Activated CD4-positive, alpha-beta T cell treated with anti-CD3 and anti-CD28 coated beads for 36 hours (primary cell): ENCODE measurements around the gene SIM2. TPM values are rescaled to one million over a fixed set of nuclear protein-coding genes. Genes with fewer than 3 reads are reported as not detected.

ENCODE experiments used
- ATAC-seq: fragments of 200-7000 bp; cut with Tn5 transposase; one replicate; pipeline ENCODE4 v1.10.0; 2021; ENCODE audit warnings: mild to moderate bottlenecking, moderate library complexity
- CTCF ChIA-PET: fragments of 350-600 bp; sonication (Branson Sonifier 250); formaldehyde crosslinking; loops from one replicate; lab custom pipeline; 2021; ENCODE audit warnings: antibody characterized with exemption; lab: Charles Lee
- POLR2A ChIA-PET: fragments of 350-600 bp; sonication (Branson Sonifier 250); formaldehyde crosslinking; loops from one replicate; lab custom pipeline; 2021; ENCODE audit warnings: antibody characterized with exemption, inconsistent platforms; lab: Charles Lee
- DNase-seq: peaks from one replicate; pipeline ENCODE4 v3.0.0-alpha.2; 2020
- H3K27ac Mint-ChIP-seq: one replicate; pipeline ENCODE4 v1.8.0; 2021; ENCODE audit warnings: mixed read lengths
- H3K27me3 Mint-ChIP-seq: one replicate; pipeline ENCODE4 v1.8.0; 2021; ENCODE audit warnings: mixed read lengths
- H3K36me3 Mint-ChIP-seq: one replicate; pipeline ENCODE4 v1.8.0; 2021; ENCODE audit warnings: low read depth, mixed read lengths
- H3K4me1 Mint-ChIP-seq: one replicate; pipeline ENCODE4 v1.8.0; 2021; ENCODE audit warnings: mixed read lengths
- H3K4me3 Mint-ChIP-seq: one replicate; pipeline ENCODE4 v1.8.0; 2021; ENCODE audit warnings: mild to moderate bottlenecking, moderate library complexity, mixed read lengths
- H3K9me3 Mint-ChIP-seq: one replicate; pipeline ENCODE4 v1.8.0; 2021; ENCODE audit warnings: low read depth, mixed read lengths
- intact Hi-C, 2 experiments: fragments of 100-400 bp; cut with DNase I in 1 of 2; cut with micrococcal nuclease in 1 of 2; formaldehyde crosslinking; loops; one replicate each; pipeline versions ENCODE4 v1.14.2 to v1.15.1; 2022 to 2024; cut with DNase I, micrococcal nuclease
- total RNA-seq, 2 experiments: library from RNA; stranded (reverse); gene quantifications; one replicate each; pipeline ENCODE4 v1.2.3, GENCODE V29; 2021

Gene SIM2
- total RNA-seq, 2 experiments from 2014 or later = 2.0 to 2.4 TPM

- CTCF ChIA-PET = interaction anchor here (0.5 to 1.6 kb wide), 5 partner anchors 11 to 500 kb away, joined by 3 to 5 read pairs (median 4); no protein-coding TSS in a partner anchor
- intact Hi-C loops = no loop called here
- ATAC-seq (no peak), DNase-seq (no peak)
- H3K36me3 Mint-ChIP-seq = no peaks in the 10 kb centered on the region
- H3K27ac Mint-ChIP-seq = no peak overlapping the region
- H3K9me3 Mint-ChIP-seq = no peaks in the 10 kb centered on the region
- POLR2A ChIA-PET = no interaction called here
- H3K4me1 Mint-ChIP-seq = no peaks in the 10 kb centered on the region
- H3K27me3 Mint-ChIP-seq = peaks cover 16% of the 10 kb centered on the region
- no peak overlapping the region for H3K4me3 Mint-ChIP-seq
Observed at GRCh38 chr21:36722370-36723368, 23.8 kb downstream of the SIM2 start.

DNA sequence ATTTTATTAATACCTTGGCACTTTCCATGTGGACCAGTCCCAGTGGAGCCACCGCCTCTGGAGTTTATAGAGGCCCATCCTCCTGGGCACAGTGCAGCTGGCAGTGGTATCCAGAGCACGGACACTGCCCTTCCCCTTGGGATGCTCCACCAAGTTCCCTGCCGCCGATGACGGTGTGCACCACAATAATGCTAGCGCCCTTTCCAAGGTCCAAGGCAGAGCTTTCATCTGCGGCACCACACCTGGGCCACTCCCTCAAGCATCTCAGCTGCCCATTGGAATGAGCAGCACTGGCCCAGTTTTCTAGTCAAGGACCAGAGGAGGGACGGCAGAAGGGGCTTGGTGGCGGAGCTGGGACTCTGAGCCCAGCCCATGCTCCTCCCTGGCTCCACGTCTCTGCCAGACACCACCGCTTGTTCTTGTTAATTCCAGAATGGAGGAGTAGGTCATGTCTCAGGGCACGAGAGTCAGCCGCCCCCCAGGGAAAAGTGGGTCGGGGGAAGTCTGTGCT is 24.5 kb downstream of the SIM2 start:
- intact Hi-C loops = no loop called here
- Mint-ChIP-seq H3K4me3 (no peak overlapping the region), H3K4me1 (no peaks in the 10 kb centered on the region), H3K27ac (no peak overlapping the region), H3K36me3 (no peaks in the 10 kb centered on the region), H3K9me3 (no peaks in the 10 kb centered on the region), H3K27me3 (peaks cover 14% of the 10 kb centered on the region)
- ChIA-PET POLR2A (no interaction called here), CTCF (interaction anchor here (0.7 to 1.6 kb wide), 3 partner anchors 10 to 501 kb away, joined by 3 to 5 read pairs (median 4); no protein-coding TSS in a partner anchor)
- DNase-seq (no peak), ATAC-seq (no peak)

- POLR2A ChIA-PET = no interaction called here
- intact Hi-C loops = no loop called here
Observed at GRCh38 chr21:36724660-36725059, 25.7 kb downstream of the SIM2 start.

DNA sequence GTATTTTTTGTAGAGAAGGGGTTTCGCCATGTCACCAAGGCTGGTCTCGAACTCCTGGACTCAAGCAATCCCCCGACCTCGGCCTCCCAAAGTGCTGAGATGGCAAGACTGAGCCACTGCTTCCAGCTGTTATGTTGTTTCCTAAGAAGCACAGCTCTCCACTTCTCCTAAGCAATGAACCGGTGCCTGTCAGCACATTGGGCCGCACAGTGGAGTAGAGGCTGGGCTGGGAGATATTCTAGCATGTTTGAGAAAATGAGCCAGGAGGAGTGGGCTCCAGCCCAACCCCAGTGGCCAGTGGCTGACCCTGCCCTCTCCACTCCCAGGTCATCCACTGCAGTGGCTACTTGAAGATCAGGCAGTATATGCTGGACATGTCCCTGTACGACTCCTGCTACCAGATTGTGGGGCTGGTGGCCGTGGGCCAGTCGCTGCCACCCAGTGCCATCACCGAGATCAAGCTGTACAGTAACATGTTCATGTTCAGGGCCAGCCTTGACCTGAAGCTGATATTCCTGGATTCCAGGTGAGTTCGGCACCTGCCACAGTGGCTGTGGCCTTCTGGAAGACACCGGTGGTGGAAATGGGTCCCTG is 27.0 kb downstream of the SIM2 start:
- Mint-ChIP-seq H3K9me3 (no peaks in the 10 kb centered on the region), H3K27me3 (peaks cover 14% of the 10 kb centered on the region), H3K27ac (no peak overlapping the region), H3K4me3 (no peak overlapping the region), H3K4me1 (no peaks in the 10 kb centered on the region), H3K36me3 (no peaks in the 10 kb centered on the region)
- no peak for DNase-seq
- ATAC-seq = no peak
- intact Hi-C loops = no loop called here
- ChIA-PET CTCF (no interaction called here), POLR2A (no interaction called here)

More at GRCh38 chr21:36724660-36725059, 25.7 kb downstream of the SIM2 start:
- ATAC-seq (no peak), DNase-seq (no peak)
- Mint-ChIP-seq H3K4me3 (no peak overlapping the region), H3K36me3 (no peaks in the 10 kb centered on the region), H3K27ac (no peak overlapping the region), H3K27me3 (peaks cover 15% of the 10 kb centered on the region), H3K9me3 (no peaks in the 10 kb centered on the region), H3K4me1 (no peaks in the 10 kb centered on the region)
- CTCF ChIA-PET = no interaction called here

DNA sequence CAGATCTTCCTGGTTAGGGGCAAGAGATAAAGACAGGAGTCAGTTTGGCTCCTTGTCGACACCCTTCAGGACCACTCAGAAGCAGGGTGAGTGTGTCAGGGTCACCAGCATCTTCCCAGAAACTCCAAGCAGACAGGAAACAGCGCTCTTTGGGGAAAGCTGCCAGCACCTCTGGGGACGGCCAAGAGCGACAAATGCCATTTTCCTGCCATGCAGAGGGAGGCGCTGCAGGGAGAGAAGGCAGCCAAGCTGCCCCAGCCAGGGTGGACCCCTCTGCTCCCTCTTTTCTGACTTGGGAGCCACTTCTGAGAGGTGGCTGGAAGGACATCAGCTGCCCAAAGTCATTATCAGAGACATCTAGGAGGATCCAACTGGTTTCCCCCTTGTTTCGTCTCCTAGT is 29.0 kb downstream of the SIM2 start:
- peaks cover 11% of the 10 kb centered on the region for H3K27me3 Mint-ChIP-seq
- no peak overlapping the region for H3K4me3 Mint-ChIP-seq
- ChIA-PET POLR2A (no interaction called here), CTCF (interaction anchor here (1.1 kb wide), 1 partner anchor 18 kb away, joined by 3 read pairs; no protein-coding TSS in a partner anchor)
- ATAC-seq = no peak
- H3K27ac Mint-ChIP-seq = no peak overlapping the region
- H3K4me1 Mint-ChIP-seq = no peaks in the 10 kb centered on the region
- no peaks in the 10 kb centered on the region for H3K36me3 Mint-ChIP-seq
- DNase-seq = no peak
- H3K9me3 Mint-ChIP-seq = no peaks in the 10 kb centered on the region
- intact Hi-C loops = no loop called here

- no peaks in the 10 kb centered on the region for H3K4me1 Mint-ChIP-seq
Observed at GRCh38 chr21:36728371-36729111, 29.6 kb downstream of the SIM2 start.

DNA sequence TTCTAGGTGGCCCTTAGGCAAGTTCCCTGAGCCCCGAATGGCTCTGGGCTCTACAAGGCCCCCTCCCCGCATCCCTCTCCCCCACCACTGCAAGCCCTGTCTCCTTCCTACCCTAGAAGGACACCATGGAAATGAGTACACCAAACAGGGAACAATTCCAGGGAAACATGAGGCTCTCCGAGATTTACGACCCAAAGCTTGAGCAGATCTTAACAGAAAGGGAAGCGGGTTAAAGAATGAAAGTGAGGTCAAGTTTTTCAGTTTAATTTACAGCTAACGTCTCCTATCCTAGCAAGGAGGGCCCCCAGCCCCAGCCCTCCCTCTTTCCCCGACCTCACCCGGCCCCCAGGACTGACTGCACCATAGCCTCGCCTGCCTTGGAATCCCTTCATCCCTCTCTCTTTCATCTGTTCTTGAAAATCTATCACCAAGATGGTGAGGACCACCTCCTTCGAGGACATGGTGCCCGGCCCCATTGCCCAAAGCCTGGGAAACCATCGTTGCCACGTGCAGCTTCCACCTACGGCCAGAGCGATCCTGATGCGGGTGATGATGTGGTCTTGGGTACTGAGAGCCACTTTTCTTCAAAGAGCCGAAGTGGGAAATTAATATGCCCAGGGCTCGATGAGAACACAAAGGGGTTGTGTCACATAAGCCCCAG is 30.5 kb downstream of the SIM2 start:
- intact Hi-C loops = no loop called here
- Mint-ChIP-seq H3K4me3 (no peak overlapping the region), H3K4me1 (no peaks in the 10 kb centered on the region), H3K27ac (no peak overlapping the region), H3K36me3 (no peaks in the 10 kb centered on the region), H3K9me3 (no peaks in the 10 kb centered on the region), H3K27me3 (peaks cover 10% of the 10 kb centered on the region)
- no peak for DNase-seq
- ChIA-PET CTCF (no interaction called here), POLR2A (no interaction called here)
- no peak for ATAC-seq

More at GRCh38 chr21:36728371-36729111, 29.6 kb downstream of the SIM2 start:
- H3K9me3 Mint-ChIP-seq = no peaks in the 10 kb centered on the region
- H3K27me3 Mint-ChIP-seq = peaks cover 9% of the 10 kb centered on the region
- ChIA-PET POLR2A (no interaction called here), CTCF (interaction anchor here (1.1 kb wide), 1 partner anchor 19 kb away, joined by 3 read pairs; no protein-coding TSS in a partner anchor)
- H3K4me3 Mint-ChIP-seq = no peak overlapping the region
- no peaks in the 10 kb centered on the region for H3K36me3 Mint-ChIP-seq
- no peak overlapping the region for H3K27ac Mint-ChIP-seq
- no peak for DNase-seq
- intact Hi-C loops = no loop called here
- no peak for ATAC-seq

DNA sequence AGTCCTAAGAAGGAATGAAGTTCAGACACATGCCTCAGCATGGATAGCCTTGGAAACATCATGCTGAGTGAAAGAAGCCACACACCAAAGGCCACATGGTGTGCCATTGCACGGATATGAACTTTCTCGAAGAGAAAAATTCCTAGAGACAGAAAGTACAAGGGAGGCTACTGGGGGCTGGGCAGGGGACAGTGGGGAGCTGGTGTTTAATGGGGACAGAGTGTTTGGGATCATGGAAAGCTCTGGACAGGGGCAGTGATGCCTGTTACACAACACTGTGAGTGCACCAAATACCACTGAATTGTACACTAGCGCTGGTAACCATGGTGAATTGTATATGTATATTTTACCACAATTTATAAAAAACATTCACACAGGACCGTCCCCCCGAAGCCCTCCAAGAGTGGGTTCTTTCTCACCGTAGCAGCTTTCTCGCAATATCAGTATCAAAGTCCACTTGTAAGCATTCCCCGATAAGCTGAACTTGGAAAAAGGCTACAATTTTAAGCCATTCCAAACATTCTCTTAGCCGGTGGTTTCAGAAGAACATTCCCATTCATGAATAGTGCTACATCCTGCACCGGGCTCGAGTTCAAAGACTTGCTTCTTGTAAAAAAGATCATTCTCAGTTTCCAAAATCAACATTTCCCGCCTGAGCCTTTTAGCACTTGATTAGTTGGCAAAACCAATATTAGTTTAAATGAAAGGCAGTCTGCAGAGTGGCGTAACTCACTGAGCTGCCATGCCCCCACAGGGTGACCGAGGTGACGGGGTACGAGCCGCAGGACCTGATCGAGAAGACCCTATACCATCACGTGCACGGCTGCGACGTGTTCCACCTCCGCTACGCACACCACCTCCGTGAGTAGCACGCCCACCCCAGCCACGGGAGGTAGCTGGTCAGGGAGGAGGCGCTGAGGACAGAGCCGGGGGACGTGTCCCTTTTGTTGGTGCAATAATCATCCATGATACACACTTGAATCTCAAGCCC is 31.7 kb downstream of the SIM2 start:
- Mint-ChIP-seq H3K4me1 (no peaks in the 10 kb centered on the region), H3K4me3 (no peak overlapping the region), H3K27me3 (peaks cover 10% of the 10 kb centered on the region)

DNA sequence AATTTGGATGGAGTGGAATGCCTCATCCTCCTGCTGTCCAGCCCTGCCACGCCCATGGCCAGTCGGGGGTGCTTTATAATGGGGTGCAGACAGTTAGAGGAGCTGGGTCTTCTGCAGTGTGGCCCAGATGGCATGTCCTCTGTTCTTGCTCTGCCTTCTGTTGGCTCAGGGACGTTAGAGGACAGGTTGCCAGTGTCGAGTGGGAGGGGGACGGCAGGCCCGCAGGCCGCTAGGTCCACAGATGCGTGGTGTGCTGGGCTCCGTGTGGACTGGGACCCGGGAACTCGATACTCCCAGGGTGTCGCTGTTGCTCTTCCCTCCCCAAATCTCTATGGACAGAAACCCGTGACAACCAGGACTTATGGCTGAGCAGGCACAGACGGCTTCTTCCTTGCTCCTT is 33.3 kb downstream of the SIM2 start:
- Mint-ChIP-seq H3K27me3 (peaks cover 10% of the 10 kb centered on the region), H3K9me3 (no peaks in the 10 kb centered on the region), H3K36me3 (no peaks in the 10 kb centered on the region), H3K4me3 (no peak overlapping the region), H3K27ac (no peak overlapping the region), H3K4me1 (no peaks in the 10 kb centered on the region)
- POLR2A ChIA-PET = no interaction called here
- CTCF ChIA-PET = no interaction called here
- ATAC-seq = no peak
- DNase-seq = no peak
- intact Hi-C loops = no loop called here

More for the DNA sequence above, 31.7 kb downstream of the SIM2 start:
- no peaks in the 10 kb centered on the region for H3K36me3 Mint-ChIP-seq
- intact Hi-C loops = no loop called here
- POLR2A ChIA-PET = interaction anchor here (0.6 kb wide), 1 partner anchor 71 kb away, joined by 3 read pairs; no protein-coding TSS in a partner anchor
- DNase-seq = no peak
- no peak for ATAC-seq
- no peak overlapping the region for H3K27ac Mint-ChIP-seq
- CTCF ChIA-PET = interaction anchor here (0.6 to 1.1 kb wide), 2 partner anchors 120 to 311 kb away, joined by 3 to 4 read pairs; no protein-coding TSS in a partner anchor
- no peaks in the 10 kb centered on the region for H3K9me3 Mint-ChIP-seq

- DNase-seq (no peak), ATAC-seq (no peak)
- no peak overlapping the region for H3K27ac Mint-ChIP-seq
- CTCF ChIA-PET = interaction anchor here (1.1 kb wide), 1 partner anchor 10 kb away, joined by 3 read pairs; no protein-coding TSS in a partner anchor
- H3K4me1 Mint-ChIP-seq = no peaks in the 10 kb centered on the region
- peaks cover 10% of the 10 kb centered on the region for H3K27me3 Mint-ChIP-seq
- no peaks in the 10 kb centered on the region for H3K36me3 Mint-ChIP-seq
- no peak overlapping the region for H3K4me3 Mint-ChIP-seq
- H3K9me3 Mint-ChIP-seq = no peaks in the 10 kb centered on the region
- POLR2A ChIA-PET = no interaction called here
- intact Hi-C loops = no loop called here
Observed at GRCh38 chr21:36732761-36733160, 33.8 kb downstream of the SIM2 start.
